DMS53 treated with DMSO at 0.1 percent for 48 hours (cell line): ENCODE measurements around the gene ISL1.

ENCODE experiments used
- DNase-seq: peaks from one replicate; lab custom pipeline; 2025; ENCODE audit not compliant: unreplicated experiment; lab: John Stamatoyannopoulos, UW

ISL1 gene

GRCh38 chr5:51439232-51439631, 56.0 kb downstream of the ISL1 start:
- DNase-seq = no peak
